ENCODE results near the gene UPK3A.

DNA sequence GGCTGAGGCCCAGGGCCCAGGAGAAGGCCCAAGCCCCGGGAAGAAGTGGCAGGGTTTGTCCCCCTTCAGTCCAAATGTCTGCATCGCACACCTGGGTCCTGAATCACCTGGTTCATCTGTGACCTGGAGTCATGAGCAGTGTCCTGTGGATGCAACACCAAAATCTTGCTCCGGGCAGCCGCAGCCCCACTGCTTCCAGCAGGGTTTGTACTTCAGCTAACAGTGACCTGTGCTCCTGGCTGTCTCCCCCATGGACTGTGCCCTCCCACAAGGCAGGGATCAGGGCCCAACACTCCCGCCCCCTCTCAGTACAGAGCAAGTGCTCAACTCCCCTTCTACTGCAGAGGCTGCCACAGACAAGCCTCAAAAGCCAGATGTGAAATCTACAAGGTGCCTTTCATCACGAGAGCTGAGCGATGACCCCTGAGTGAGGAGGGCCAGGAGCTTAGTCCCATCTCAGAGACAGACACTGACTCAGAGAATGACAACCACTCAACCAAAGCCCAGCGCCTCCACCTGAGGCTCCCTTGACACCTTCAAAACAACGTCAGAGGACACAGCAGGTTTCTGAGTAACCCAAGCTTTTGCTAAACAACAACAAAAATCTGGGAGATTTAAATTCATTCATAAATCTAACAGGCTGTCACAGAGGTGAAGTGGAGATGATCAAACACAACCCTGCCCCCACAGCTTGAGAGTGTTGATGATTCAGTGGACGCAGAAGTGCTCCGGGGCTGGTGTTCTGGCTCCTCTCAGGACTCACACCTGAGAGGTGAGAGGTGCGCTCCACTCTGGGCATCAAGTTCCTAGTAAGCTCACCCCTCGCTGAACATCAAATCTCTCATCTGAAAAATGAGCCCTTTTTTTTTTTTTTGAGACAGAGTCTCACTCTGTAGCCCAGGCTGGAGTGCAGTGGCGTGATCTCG, 47.4 kb upstream of the UPK3A start:
- TF ChIP-seq CTCF (IDR thresholded peaks at IDR 0.05; ENCODE audit: poor library complexity, severe bottlenecking) = no peak
- TF ChIP-seq EZH2 (IDR thresholded peaks at IDR 0.05; ENCODE audit: borderline replicate concordance, insufficient read depth, low read length, poor library complexity, severe bottlenecking) = no peak
- TF ChIP-seq EP300 (conservative IDR thresholded peaks at IDR 0.05; ENCODE audit: poor library complexity, severe bottlenecking) = no peak
- TF ChIP-seq SMC3 (conservative IDR thresholded peaks at IDR 0.05; ENCODE audit: poor library complexity) = no peak
- TF ChIP-seq TAF1 (IDR thresholded peaks at IDR 0.05; ENCODE audit: low read depth) = no peak
- TF ChIP-seq REST (IDR thresholded peaks at IDR 0.05; ENCODE audit: borderline replicate concordance) = no peak
- TF ChIP-seq RAD21 (conservative IDR thresholded peaks at IDR 0.05) = no peak
- no peak for TF ChIP-seq POLR2AphosphoS5 (IDR thresholded peaks at IDR 0.05)
- TF ChIP-seq MXI1 (conservative IDR thresholded peaks at IDR 0.05; ENCODE audit: poor library complexity, severe bottlenecking) = no peak

Measured in neural cell (in vitro differentiated cells).